ENCODE results near the gene CFAP251.

The CFAP251 gene

DNA sequence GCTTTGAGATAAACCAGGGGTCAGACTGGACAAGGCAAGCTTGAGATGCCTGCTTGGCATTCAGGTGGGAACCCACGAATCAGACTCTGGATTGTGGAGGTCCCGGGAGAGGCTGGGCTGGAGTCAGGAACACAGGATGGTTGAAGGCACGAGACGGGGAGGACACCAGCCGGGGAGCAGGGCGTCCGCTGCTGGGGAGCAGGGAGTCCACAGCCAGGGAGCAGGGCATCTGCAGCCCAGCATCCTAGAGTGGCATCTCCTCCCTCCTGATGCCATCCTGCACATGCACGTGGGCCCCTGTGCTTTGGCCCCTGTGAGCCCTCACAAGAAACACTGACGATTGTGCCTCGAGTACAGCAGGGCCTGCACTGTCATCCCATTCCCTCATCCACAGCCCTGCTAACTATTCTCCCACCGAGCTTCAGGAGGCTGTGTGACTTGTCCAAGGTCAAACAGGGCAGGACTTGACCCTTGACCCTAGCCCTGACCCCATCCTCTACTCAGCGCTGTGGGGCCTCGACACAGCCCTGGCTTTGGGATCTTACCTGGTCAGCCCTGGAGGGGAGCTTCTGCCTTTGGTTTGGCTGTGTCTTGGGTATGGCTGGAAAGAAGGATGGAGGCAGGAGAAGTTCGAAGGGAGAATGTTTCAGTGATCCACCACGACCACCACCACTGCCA lies 45.1 kb downstream of the CFAP251 start:
- ChIA-PET POLR2A (no interaction called here), CTCF (interaction anchor here (0.6 to 1.2 kb wide), 3 partner anchors 20 to 167 kb away, joined by 3 read pairs; partner anchors contain the start of gene CFAP251)
- H3K4me3 ChIP-seq (ENCODE audit: low read depth, low read length), result no peak overlapping the region
- no peak for DNase-seq (ENCODE audit: low read depth, low spot score)
- TF ChIP-seq, protein P1, sequence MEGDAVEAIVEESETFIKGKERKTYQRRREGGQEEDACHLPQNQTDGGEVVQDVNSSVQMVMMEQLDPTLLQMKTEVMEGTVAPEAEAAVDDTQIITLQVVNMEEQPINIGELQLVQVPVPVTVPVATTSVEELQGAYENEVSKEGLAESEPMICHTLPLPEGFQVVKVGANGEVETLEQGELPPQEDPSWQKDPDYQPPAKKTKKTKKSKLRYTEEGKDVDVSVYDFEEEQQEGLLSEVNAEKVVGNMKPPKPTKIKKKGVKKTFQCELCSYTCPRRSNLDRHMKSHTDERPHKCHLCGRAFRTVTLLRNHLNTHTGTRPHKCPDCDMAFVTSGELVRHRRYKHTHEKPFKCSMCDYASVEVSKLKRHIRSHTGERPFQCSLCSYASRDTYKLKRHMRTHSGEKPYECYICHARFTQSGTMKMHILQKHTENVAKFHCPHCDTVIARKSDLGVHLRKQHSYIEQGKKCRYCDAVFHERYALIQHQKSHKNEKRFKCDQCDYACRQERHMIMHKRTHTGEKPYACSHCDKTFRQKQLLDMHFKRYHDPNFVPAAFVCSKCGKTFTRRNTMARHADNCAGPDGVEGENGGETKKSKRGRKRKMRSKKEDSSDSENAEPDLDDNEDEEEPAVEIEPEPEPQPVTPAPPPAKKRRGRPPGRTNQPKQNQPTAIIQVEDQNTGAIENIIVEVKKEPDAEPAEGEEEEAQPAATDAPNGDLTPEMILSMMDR (IDR thresholded peaks at IDR 0.05; ENCODE audit: insufficient read depth, low read length, missing control alignments), result no peak

GRCh38 chr12:121964813-121965643 lies 46.6 kb downstream of the CFAP251 start:
- TF ChIP-seq, protein P1 (IDR thresholded peaks at IDR 0.05; ENCODE audit: insufficient read depth, low read length, missing control alignments), result no peak
- POLR2A ChIA-PET, result interaction anchor here (1.3 to 1.5 kb wide), 2 partner anchors 27 to 40 kb away, joined by 3 read pairs; no protein-coding TSS in a partner anchor
- peak; percentile 60 for DNase-seq (ENCODE audit: low read depth, low spot score)
- no peak overlapping the region for H3K4me3 ChIP-seq (ENCODE audit: low read depth, low read length)
- CTCF ChIA-PET, result interaction anchor here (0.7 to 1.2 kb wide), 2 partner anchors 158 to 169 kb away, joined by 3 read pairs; no protein-coding TSS in a partner anchor

DNA sequence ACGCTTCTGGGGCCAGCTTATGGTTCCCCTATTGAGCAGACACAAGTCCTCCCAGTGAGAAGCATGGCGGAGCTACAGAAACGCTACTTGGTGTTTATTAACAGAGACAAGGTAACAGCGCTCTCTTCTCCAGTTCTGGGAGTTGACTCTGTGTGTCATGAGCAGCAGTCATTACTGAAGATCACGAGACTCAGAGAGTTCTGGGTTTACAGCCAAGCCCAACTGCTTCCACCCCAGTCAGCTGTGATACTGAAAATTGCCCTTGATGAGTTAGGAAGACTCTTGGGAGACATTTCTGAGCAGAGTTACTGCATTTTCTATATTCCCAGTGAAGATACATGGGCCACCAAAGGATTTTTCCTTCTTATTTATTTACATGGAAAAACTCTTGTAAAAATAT lies 48.6 kb downstream of the CFAP251 start:
- TF ChIP-seq, protein P1 (IDR thresholded peaks at IDR 0.05; ENCODE audit: insufficient read depth, low read length, missing control alignments), result no peak
- no peak overlapping the region for H3K4me3 ChIP-seq (ENCODE audit: low read depth, low read length)
- ChIA-PET CTCF (interaction anchor here (0.6 kb wide), 1 partner anchor 8 kb away, joined by 3 read pairs; no protein-coding TSS in a partner anchor), POLR2A (no interaction called here)
- no peak for DNase-seq (ENCODE audit: low read depth, low spot score)

- no peak overlapping the region for H3K4me3 ChIP-seq (ENCODE audit: low read depth, low read length)
- ChIA-PET POLR2A (no interaction called here), CTCF (interaction anchor here (0.8 kb wide), 1 partner anchor 16 kb away, joined by 3 read pairs; no protein-coding TSS in a partner anchor)
- DNase-seq (ENCODE audit: low read depth, low spot score), result no peak
- TF ChIP-seq, protein P1 (IDR thresholded peaks at IDR 0.05; ENCODE audit: insufficient read depth, low read length, missing control alignments), result no peak
These were observed 50.5 kb downstream of the CFAP251 start for GRCh38 chr12:121968876-121969275.

DNA sequence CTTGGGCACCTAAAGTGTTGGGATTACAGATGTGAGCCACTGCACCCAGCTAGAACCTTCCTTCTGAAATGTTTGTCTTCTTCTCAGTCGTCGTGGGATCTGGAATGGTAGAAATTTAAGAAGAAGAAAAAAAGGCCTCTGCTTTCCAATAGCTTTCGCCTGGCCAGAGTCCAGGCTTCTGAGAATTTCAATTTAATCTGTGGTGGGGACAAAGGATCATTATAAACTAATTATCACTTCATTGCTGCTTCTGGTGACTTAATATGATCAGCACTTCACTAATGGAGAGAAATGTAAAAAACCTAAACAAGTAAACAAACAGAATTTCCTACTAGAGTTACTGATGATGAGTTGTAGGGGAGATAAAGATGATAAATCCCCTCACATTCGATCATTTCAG lies 51.3 kb downstream of the CFAP251 start:
- DNase-seq (ENCODE audit: low read depth, low spot score), result no peak
- ChIA-PET CTCF (interaction anchor here (1.3 kb wide), 3 partner anchors 21 to 81 kb away, joined by 3 read pairs; partner anchors contain the start of gene PSMD9), POLR2A (no interaction called here)
- TF ChIP-seq, protein P1 (IDR thresholded peaks at IDR 0.05; ENCODE audit: insufficient read depth, low read length, missing control alignments), result no peak
- H3K4me3 ChIP-seq (ENCODE audit: low read depth, low read length), result no peak overlapping the region
